ENCODE measurements around the gene ATP5PB.

Gene ATP5PB

DNA sequence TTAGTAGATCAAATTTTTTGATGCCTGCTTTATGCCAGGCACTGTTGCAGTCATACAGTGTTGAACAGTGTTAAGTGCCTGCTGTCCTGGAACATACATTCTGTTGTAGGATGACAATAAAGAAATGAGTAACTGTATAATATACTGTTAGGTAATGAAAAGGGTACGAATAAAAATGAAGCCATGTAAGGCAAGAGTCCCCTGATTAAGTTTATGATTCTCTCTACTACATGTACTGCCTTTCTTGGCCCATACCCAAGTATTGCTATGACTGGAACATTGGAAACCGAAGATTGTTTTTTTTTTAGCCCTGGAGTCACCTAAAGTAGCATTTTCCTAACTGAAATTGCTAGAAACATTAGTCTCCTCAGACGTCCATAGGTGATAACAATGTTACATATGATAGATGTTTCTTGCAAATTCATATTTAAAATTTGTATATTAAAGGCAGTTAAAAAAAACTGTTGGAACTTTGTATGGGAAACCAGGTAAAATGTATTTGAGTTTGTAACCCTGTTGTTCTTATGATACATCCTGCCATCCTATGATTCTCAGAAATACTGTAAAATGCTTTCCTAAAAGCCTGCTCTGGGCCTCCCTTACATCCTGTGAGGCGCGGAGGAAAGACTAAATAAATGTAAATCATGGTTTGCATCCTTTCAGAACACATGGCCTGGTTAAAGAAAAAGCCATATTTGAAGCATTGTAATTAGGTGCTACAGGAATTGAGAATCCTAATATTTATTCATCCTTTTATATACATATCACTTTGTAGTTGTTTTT, 5.8 kb downstream of the ATP5PB start:
- TF ChIP-seq GATA1 (IDR thresholded peaks at IDR 0.05; ENCODE audit: low read depth, low read length) = no peak
- TF ChIP-seq POLR2A (IDR thresholded peaks at IDR 0.05; ENCODE audit: low read length) = no peak
- DNase-seq = no peak

DNA sequence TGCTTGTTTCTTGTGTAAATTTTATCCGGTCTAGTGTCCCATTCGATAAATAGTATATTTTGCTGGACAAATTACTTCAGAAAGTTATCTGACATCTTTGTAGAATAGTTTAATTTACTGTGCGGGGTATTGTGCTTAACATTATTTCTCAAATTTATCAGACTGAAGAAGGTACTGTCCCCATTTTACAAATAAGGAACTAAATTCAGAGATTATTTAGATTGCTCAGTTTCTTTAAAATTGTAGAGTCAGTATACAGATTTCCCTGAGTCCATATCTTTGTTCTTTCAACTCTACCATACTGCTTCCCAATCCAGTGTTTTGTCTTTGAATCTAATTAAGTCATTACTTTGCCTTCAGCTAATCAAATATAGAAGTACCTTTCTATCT, 6.4 kb downstream of the ATP5PB start:
- no peak for DNase-seq
- TF ChIP-seq GATA1 (IDR thresholded peaks at IDR 0.05; ENCODE audit: low read depth, low read length) = no peak
- TF ChIP-seq POLR2A (IDR thresholded peaks at IDR 0.05; ENCODE audit: low read length) = no peak

DNA sequence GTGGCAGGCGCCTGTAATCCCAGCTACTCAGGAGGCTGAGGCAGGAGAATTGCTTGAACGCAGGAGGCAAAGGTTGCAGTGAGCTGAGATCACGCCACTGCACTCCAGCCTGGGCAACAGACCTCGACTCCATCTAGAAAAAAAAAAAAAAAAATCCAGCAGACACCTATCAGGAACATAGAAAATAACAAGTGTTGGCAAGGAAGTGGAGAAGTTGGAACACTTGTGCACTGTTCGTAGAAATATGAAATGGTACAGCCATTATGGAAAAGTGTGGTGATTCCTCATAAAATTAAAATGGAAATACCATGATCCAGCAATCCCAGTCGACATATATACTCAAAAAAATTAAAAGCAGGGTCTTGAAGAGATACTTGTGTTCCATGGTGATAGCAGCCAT, 12.5 kb downstream of the ATP5PB start:
- no peak for TF ChIP-seq POLR2A (IDR thresholded peaks at IDR 0.05; ENCODE audit: low read length)
- TF ChIP-seq GATA1 (IDR thresholded peaks at IDR 0.05; ENCODE audit: low read depth, low read length) = no peak
- no peak for DNase-seq

DNA sequence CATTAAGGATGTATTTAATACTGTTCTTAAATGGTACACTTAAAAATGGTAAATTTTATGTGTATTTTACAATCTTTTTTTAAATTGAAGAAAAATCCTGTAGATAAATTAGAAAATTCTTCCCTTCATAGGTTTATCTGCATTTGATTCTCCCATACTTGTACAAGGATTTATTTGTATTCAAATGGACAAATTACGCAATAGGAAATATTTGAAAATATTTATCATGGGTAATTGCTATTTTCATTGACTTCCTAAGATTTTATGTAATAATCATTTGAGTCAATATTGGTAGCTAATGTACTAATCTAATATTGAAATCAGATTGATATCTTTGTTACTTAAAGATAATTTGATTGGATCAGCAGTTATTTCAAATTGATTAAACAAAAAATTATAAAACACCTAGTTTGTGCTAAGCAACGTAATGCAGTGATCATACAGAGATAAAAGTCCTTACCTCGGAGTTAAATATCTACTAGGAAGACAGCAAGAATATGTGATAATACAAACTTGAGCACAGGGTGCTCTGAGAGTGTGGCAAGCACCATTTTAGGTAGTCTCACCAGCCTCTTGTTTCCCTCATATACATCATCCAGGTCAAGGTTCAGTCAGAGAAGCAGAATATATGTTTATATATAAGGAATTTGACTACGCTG, 13.2 kb downstream of the ATP5PB start:
- peak in 1 of 2 experiments; percentile 43 for DNase-seq
- TF ChIP-seq GATA1 (IDR thresholded peaks at IDR 0.05; ENCODE audit: low read depth, low read length) (no peak), POLR2A (IDR thresholded peaks at IDR 0.05; ENCODE audit: low read length) (no peak)

DNA sequence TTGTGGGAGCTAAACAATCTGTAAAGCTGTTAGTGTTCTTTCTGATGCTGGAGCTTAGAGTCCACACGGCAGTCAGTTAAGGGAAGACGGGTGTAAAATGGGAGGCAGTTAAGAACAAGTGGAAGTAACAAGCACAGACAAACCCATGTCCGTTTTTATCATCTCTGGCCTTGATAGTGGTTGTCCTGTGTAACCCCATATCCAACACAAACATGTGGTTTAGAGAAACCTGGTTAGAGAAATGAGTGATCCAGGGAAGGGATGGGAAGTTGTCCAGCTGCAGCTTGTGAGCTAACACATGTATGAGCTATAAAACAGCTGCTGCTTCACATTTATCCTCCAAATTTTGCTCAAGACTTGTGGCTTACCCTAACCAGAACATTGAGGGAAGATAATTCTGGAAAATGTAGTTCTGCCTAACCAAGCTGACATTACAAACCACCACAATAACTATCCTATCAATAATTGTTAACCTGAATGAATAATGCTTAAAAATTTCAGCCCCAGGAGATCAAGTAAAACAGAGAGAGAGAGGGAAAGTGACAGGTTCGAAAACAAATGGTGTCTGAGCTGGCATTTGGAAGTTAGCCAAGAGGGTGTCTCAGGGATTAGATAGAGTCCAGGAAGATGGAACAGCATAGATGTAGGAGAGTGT, 13.9 kb downstream of the ATP5PB start:
- peak; percentile 58 to 61 for DNase-seq
- TF ChIP-seq GATA1 (IDR thresholded peaks at IDR 0.05; ENCODE audit: low read depth, low read length) (no peak), POLR2A (IDR thresholded peaks at IDR 0.05; ENCODE audit: low read length) (no peak)

DNA sequence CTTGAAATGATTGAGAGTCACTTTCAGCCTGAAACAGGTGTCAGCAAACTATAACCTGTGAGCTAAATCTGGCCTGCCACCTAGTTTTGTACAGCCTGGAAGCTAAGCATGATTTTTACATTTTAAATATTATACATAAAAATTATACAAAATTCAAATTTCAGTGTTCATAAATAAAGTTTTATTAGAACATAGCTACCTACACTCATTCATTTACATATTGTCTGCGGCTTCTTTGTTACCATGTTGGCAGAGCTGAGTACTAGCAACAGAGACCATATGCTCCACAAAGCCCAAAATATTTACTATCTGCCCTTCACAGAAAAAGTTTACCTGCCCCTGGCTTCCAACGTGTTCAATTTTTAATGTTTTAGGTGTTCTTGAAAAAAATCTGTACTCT, 16.5 kb downstream of the ATP5PB start:
- TF ChIP-seq POLR2A (IDR thresholded peaks at IDR 0.05; ENCODE audit: low read length) = no peak
- no peak for TF ChIP-seq GATA1 (IDR thresholded peaks at IDR 0.05; ENCODE audit: low read depth, low read length)
- DNase-seq = no peak

DNA sequence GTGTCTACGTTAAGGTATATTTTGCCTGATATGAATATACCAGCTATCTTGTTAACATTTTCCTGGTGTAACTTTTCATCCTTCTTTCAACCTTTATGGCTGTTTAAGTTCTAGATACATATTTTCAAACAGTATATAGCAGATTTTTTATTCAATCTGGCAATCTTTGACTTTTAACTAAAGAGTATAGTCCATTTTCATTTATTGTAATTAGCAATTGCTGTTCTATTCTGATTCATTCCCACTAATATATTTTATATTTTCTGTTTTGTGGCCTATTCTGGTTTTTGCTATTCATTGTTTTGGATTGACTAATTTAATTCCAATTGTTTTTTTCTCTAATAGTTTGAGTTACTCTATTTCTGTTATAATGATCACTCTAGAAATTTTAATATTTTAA, 17.2 kb downstream of the ATP5PB start:
- no peak for DNase-seq
- TF ChIP-seq POLR2A (IDR thresholded peaks at IDR 0.05; ENCODE audit: low read length) (no peak), GATA1 (IDR thresholded peaks at IDR 0.05; ENCODE audit: low read depth, low read length) (no peak)

DNA sequence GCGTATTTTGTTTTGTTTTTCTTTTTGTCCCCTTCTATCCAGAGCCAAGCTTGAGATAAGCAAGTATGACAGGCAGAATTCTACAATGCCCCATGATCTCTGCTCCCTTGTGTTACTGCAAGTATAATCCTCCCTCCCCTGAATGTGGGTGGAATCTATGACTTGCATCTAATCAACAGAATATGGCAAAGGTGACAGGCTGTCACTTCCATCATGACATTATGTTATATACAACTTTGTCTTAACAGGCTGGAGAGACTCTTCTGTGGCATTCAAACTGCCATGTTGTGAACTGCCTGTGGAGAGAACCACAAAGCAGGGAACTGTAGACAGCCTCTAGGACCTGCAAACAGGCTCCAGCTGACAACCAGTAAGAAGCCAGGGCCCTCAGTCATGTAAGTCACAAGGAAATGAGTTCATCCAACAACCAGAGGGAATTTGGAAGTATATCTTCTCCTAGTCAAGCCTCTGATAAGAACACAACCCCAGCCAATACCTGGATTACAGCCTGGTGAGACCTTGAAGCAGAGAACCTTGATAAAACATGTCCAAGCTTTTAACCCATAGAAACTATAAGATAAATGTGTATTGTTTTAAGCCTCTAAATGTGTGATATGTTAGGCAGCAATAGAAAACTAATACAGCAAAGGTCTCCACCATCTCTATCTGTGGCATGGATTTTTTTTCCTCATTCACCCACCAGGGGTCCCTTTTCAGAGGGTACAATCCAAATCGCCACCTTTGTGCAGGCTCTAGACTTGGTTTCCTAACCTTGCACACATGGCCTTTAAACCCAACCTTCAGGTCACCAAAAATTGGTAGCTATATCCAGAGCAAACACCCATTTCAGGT, 18.8 kb downstream of the ATP5PB start:
- DNase-seq = peak; percentile 8 to 44
- TF ChIP-seq GATA1 (IDR thresholded peaks at IDR 0.05; ENCODE audit: low read depth, low read length) = no peak
- no peak for TF ChIP-seq POLR2A (IDR thresholded peaks at IDR 0.05; ENCODE audit: low read length)

DNA sequence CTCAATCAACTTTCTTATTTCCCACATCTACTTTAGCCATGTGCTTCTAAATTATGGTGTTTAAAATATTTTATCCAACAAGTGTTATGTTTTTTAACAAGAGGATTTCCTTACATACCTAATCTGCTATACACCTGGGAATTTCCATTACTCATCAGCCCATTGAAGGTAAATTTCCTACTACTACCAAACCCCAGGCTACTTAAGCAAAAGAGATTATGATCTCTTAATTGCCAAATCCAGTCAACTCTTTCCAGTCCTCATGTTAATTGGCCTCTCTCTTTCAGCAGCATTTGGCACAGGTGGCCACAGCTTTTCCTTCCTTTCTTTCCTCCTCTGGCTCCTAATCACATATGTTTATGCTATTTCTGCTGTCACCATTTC, 19.4 kb downstream of the ATP5PB start:
- TF ChIP-seq GATA1 (IDR thresholded peaks at IDR 0.05; ENCODE audit: low read depth, low read length) (no peak), POLR2A (IDR thresholded peaks at IDR 0.05; ENCODE audit: low read length) (no peak)

DNA sequence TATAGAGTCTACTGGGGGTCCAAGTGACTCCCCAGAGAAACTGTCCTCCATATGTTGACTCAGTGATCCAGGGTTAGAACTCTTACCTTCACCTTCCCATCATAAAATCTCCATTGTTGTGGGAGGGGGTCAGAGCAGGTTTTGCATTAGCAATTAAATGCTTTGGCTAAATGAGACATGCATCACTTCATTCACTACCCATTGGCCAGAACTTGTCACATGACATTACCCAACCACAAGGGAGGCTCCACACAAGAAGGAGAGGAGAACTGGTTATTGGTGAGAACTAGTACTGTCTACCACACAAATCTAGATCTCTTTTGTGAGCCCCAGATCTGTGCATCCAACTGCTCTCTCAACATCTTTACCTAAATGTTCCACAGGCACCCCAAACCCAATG, 20.3 kb downstream of the ATP5PB start:
- no peak for TF ChIP-seq GATA1 (IDR thresholded peaks at IDR 0.05; ENCODE audit: low read depth, low read length)
- TF ChIP-seq POLR2A (IDR thresholded peaks at IDR 0.05; ENCODE audit: low read length) = no peak
- DNase-seq = no peak

More for the DNA sequence above, 19.4 kb downstream of the ATP5PB start:
- no peak for DNase-seq

DNA sequence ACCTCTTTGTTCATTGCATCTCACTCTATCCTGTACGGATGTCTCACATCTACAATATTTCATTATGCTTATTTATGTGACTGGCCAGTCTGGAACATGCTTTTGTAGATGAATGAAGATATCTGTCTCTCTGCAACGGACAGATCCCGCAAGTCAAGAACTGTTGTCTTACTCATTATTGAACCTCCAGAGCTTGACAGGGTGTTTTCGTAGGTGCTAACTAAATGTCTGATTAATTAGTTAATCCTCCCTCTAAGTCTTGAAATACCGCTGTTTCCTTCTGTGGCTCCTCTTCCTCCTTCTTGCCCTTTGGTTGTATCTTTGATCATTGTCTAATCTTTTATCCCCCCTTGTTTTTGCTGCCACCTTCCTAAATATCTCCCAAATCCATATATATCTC, 21.3 kb downstream of the ATP5PB start:
- DNase-seq = no peak
- TF ChIP-seq GATA1 (IDR thresholded peaks at IDR 0.05; ENCODE audit: low read depth, low read length) (no peak), POLR2A (IDR thresholded peaks at IDR 0.05; ENCODE audit: low read length) (no peak)

DNA sequence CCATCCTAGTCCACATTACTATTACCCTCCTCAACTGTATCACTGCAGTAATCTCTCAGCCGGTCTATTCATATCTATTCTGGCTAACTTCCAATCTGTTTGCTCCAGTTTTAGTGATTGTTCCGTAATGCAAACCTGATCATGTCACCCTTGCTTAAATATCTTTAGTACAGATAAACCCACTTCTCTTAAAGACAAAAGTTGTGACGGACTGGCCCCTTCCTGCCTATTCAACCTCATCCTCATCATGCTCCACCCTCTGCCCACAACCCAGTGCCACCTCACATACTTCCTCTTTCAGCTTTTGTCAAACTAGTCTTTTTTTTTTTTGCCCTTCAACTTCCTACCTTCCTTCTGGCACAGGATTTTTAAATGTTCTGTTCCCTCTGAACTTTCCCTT, 21.7 kb downstream of the ATP5PB start:
- DNase-seq = no peak
- TF ChIP-seq GATA1 (IDR thresholded peaks at IDR 0.05; ENCODE audit: low read depth, low read length) (no peak), POLR2A (IDR thresholded peaks at IDR 0.05; ENCODE audit: low read length) (no peak)

DNA sequence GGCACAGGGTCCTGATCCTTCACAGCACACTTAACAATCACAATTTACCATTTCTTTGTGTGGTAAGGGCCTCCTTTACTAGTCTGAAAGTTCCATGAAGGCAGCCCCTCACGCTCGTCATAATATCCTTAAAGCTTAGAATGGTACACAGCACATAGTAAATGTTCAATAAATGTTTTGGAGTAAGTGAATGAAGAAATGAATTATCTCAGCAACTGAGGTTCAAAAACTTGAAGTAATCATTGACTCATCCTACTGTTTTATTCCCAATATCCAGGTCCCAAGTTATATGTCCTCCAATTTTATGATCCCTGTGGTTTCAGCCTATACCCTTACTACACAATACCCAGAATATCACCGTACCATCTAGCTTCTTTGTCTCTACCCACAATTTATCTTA, 22.3 kb downstream of the ATP5PB start:
- DNase-seq = no peak
- TF ChIP-seq POLR2A (IDR thresholded peaks at IDR 0.05; ENCODE audit: low read length) (no peak), GATA1 (IDR thresholded peaks at IDR 0.05; ENCODE audit: low read depth, low read length) (no peak)

DNA sequence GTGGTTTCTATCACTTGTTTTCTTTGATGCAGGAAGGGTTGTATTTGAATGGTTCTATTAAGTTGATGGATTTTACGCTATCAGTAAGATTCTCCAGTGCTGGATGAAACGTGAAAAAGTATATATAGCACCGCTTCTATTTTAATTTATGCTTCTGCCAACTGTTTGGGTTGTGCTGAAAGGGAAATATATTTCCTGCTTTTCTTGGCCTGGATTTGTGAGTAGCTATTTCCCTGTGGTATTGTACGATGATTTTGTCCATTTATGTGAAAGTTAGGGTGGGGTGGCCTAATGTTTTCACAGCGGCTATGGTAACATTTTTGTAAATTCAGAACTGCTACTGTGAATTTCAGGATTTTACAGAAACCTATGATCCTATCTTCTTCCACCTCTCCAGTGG, 24.8 kb downstream of the ATP5PB start:
- DNase-seq = no peak
- TF ChIP-seq POLR2A (IDR thresholded peaks at IDR 0.05; ENCODE audit: low read length) (no peak), GATA1 (IDR thresholded peaks at IDR 0.05; ENCODE audit: low read depth, low read length) (no peak)

All from erythroblast (primary cell).